Smooth muscle cell (in vitro differentiated cells): Measurements from ENCODE around the gene CPB1. TPM values are rescaled to one million over a fixed set of nuclear protein-coding genes. Genes with fewer than 3 reads are reported as not detected.

ENCODE experiments used
- DNase-seq: peaks from one replicate; lab custom pipeline; 2025; ENCODE audit not compliant: unreplicated experiment; lab: John Stamatoyannopoulos, UW
- H2AFZ ChIP-seq: fragments of 200-600 bp; sonication (generic); 2 replicates; pipeline ENCODE4 v1.6.0; 2016; ENCODE audit warnings: antibody characterized with exemption, low read depth, mild to moderate bottlenecking
- H3F3A ChIP-seq: fragments of 200-600 bp; sonication (generic); 2 replicates; pipeline ENCODE4 v1.6.0; 2017; ENCODE audit warnings: antibody characterized with exemption, low read depth
- H3K27ac ChIP-seq: fragments of 200-600 bp; sonication (generic); 2 replicates; pipeline ENCODE4 v1.5.1; 2016; ENCODE audit warnings: low read depth, mild to moderate bottlenecking
- H3K27me3 ChIP-seq: fragments of 200-600 bp; sonication (generic); 2 replicates; pipeline ENCODE4 v1.6.1; 2016; ENCODE audit warnings: low read depth, mild to moderate bottlenecking
- H3K36me3 ChIP-seq: fragments of 200-600 bp; sonication (generic); 2 replicates; pipeline ENCODE4 v1.5.1; 2016; ENCODE audit warnings: low read depth
- H3K4me1 ChIP-seq: fragments of 200-600 bp; sonication (generic); 2 replicates; pipeline ENCODE4 v1.5.1; 2016; ENCODE audit warnings: low read depth
- H3K4me2 ChIP-seq: fragments of 200-600 bp; sonication (generic); 2 replicates; pipeline ENCODE4 v1.6.0; 2016; ENCODE audit warnings: mild to moderate bottlenecking
- H3K4me3 ChIP-seq: fragments of 200-600 bp; sonication (generic); 2 replicates; pipeline ENCODE4 v1.5.1; 2016; ENCODE audit warnings: mild to moderate bottlenecking
- H3K79me2 ChIP-seq: fragments of 200-600 bp; sonication (generic); 2 replicates; pipeline ENCODE4 v1.6.0; 2016; ENCODE audit warnings: low read depth, mild to moderate bottlenecking
- H3K9ac ChIP-seq: fragments of 200-600 bp; sonication (generic); 2 replicates; pipeline ENCODE4 v1.6.0; 2016; ENCODE audit warnings: low read depth
- H3K9me3 ChIP-seq: fragments of 200-600 bp; sonication (generic); replicated peaks from 2 replicates; pipeline ENCODE4 v1.5.1; 2016; ENCODE audit warnings: low read depth
- H4K20me1 ChIP-seq: fragments of 200-600 bp; sonication (generic); 2 replicates; pipeline ENCODE4 v1.6.0; 2016; ENCODE audit warnings: low read depth
- CTCF ChIP-seq: fragments of 200-600 bp; sonication (generic); IDR thresholded peaks from 2 replicates; pipeline ENCODE4 v1.5.1; 2017; ENCODE audit warnings: borderline replicate concordance, mild to moderate bottlenecking, antibody characterized with exemption; ENCODE audit not compliant: insufficient read depth, poor library complexity, severe bottlenecking
- WGBS: methylation state at CpG from one replicate; pipeline ENCODE4 v1.1.7; 2016; ENCODE audit warnings: low lambda C conversion rate; 5-methylcytosine and 5-hydroxymethylcytosine counted together
- polyA plus RNA-seq: library from polyadenylated mRNA; unstranded; fragments of >200 nt; fragmentation: Nextera tagmentation; extraction: Ambion mirVana; gene quantifications from 2 replicates; pipeline ENCODE4 v1.2.1, GENCODE V29; 2016
- total RNA-seq: library from RNA; depleted of rRNA; stranded (reverse); fragments of >200 nt; gene quantifications from 2 replicates; pipeline ENCODE4 v1.2.3, GENCODE V29; 2014

The CPB1 gene
- total and polyA plus RNA-seq, 2 experiments from 2014 or later, result not detected

- Histone ChIP-seq H2AFZ (no peak overlapping the region), H3K4me3 (no peak overlapping the region), H3K36me3 (no peaks in the 10 kb centered on the region), H3K4me1 (no peaks in the 10 kb centered on the region), H3K27me3 (no peaks in the 10 kb centered on the region), H3K9ac (no peak overlapping the region), H3K79me2 (no peaks in the 10 kb centered on the region), H3K27ac (no peak overlapping the region), H3F3A (no peaks in the 10 kb centered on the region), H3K9me3 (no peaks in the 10 kb centered on the region), H3K4me2 (no peak overlapping the region), H4K20me1 (no peaks in the 10 kb centered on the region)
- 84% methylated on average over 3 of the region's 3 CpGs for WGBS
- TF ChIP-seq CTCF, result no peak
- no peak for DNase-seq
Measured at GRCh38 chr3:148816981-148817525, 10.6 kb upstream of the CPB1 start.

DNA sequence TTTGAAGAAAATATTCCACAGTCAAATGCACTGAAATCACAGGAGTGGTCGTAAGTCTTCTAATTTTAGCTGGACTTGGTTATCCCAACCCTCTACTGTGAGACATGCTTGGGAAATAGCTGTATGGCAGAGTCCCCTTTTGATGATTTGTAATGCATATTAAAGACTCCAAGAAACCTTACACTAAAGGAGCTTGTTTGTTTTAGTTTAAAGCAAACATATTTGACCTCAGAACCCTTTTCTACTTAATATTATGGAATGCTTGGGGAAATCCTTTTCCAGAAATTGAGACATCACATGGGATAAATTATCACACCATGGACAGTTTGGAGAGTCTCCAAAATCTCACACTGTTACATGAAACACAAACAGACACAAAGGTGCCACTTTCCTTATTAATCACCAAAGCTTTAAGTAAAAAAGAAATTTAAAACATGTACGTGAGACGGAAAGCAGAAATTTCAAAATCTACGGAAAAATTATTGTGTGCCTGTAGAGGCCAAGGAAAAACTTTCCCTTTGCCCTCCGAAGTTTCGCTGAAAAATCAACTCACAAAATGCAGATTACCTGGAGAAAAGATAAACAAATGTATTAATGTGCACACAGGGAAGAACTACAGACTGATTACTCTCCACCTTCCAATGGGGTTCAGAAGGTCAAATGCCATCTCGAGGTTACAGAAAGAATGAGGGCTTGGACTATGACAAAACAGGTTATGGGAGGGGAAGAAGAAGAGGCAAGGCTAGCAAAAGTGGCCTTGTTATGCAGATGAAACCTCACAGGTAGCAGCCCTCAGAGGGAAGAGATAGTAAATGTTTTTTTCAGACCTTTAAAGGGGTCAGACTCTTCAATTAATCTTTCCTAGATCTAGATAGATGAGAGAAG, 7.0 kb upstream of the CPB1 start:
- Histone ChIP-seq H3K9ac (no peak overlapping the region), H3K79me2 (no peaks in the 10 kb centered on the region), H3K27me3 (no peaks in the 10 kb centered on the region), H4K20me1 (no peaks in the 10 kb centered on the region), H3K36me3 (no peaks in the 10 kb centered on the region), H3K27ac (no peak overlapping the region), H3K4me3 (no peak overlapping the region), H3K9me3 (no peaks in the 10 kb centered on the region), H3K4me2 (no peak overlapping the region), H3F3A (no peaks in the 10 kb centered on the region), H3K4me1 (no peaks in the 10 kb centered on the region), H2AFZ (no peak overlapping the region)
- no peak for TF ChIP-seq CTCF
- no peak for DNase-seq
- WGBS, result 77% methylated on average over 7 of the region's 7 CpGs

DNA sequence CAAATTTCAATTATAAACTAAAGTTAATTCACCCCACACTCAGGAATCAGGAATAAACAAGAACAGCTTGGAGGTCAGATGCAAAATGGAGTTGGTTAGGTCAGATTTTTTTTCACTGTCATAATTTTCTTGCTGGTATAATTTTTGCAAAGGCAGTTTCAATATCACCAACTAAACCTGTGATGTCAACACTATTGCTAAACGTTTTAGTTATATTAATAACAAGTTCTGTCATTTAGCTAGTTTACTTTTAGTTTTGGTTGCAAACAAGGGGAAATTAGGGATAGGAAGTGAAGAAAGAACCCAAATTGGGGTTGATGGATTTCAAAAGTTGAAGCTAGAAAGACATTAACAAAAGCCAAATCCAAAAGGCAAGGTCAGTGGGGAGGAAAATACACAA, 4.6 kb upstream of the CPB1 start:
- Histone ChIP-seq H2AFZ (no peak overlapping the region), H3K27ac (no peak overlapping the region), H3F3A (no peaks in the 10 kb centered on the region), H3K9ac (no peak overlapping the region), H4K20me1 (no peaks in the 10 kb centered on the region), H3K4me2 (no peak overlapping the region), H3K27me3 (no peaks in the 10 kb centered on the region), H3K36me3 (no peaks in the 10 kb centered on the region), H3K4me3 (no peak overlapping the region), H3K9me3 (no peaks in the 10 kb centered on the region), H3K79me2 (no peaks in the 10 kb centered on the region), H3K4me1 (no peaks in the 10 kb centered on the region)
- TF ChIP-seq CTCF, result no peak
- 84% methylated on average over 1 of the region's 1 CpG for WGBS
- no peak for DNase-seq
